GM12878 (cell line): ENCODE data around the gene CAMTA1. TPM values are rescaled to one million over a fixed set of nuclear protein-coding genes. Genes with fewer than 3 reads are reported as not detected.

Experiments used
- ATAC-seq: fragments of 200-7000 bp; cut with Tn5 transposase; 3 replicates; pipeline ENCODE4 v1.9.1; 2020; ENCODE audit warnings: mild to moderate bottlenecking, moderate library complexity
- BruUV-seq: library from RNA; stranded (reverse); fragments of 400-500 nt; replicated peaks from 2 replicates; lab custom pipeline; 2021; lab: Mats Ljungman, UMichigan
- CTCF ChIA-PET: fragments of 300-600 bp; sonication (Branson Sonifier 250); formaldehyde crosslinking; extraction: SDS; loops from one replicate; lab custom pipeline; 2021; ENCODE audit warnings: inconsistent platforms; lab: Yijun Ruan, JAX
- POLR2A ChIA-PET: fragments of 350-600 bp; formaldehyde crosslinking; extraction: SDS; loops from one replicate; lab custom pipeline; 2021; ENCODE audit warnings: inconsistent platforms; lab: Charles Lee
- RAD21 ChIA-PET: fragments of 300-600 bp; sonication (Branson Sonifier 250); formaldehyde crosslinking; loops from one replicate; lab custom pipeline; 2023; ENCODE audit warnings: antibody characterized with exemption; ENCODE audit not compliant: unreplicated experiment; lab: Charles Lee
- SMC1A ChIA-PET: fragments of 300-600 bp; sonication (Branson Sonifier 250); formaldehyde crosslinking; loops from one replicate; lab custom pipeline; 2023; ENCODE audit not compliant: unreplicated experiment, uncharacterized antibody; lab: Charles Lee
- DNase-seq: peaks from one replicate; pipeline ENCODE4 v3.0.0-alpha.2; 2011; ENCODE audit warnings: low read depth, low spot score
- FAIRE-seq: peaks from 3 replicates; lab custom pipeline; 2011; peaks lifted over from hg19 to GRCh38; lab: Jason Lieb, UNC
- H2AFZ ChIP-seq: 2 replicates; pipeline ENCODE4 v1.6.0; 2011; ENCODE audit warnings: low read depth, low read length, control low read depth; ENCODE audit not compliant: control insufficient read depth
- H3K27ac ChIP-seq: 2 replicates; pipeline ENCODE4 v1.5.1; 2011; ENCODE audit warnings: control low read depth; ENCODE audit not compliant: control insufficient read depth, insufficient read depth
- H3K27me3 ChIP-seq, 2 experiments: replicated peaks in 1 of 2; 2 replicates each; pipeline versions ENCODE4 v1.6.0 to v1.6.1; 2011; ENCODE audit warnings: low read length in 1 of 2; ENCODE audit not compliant: control insufficient read depth in 2 of 2, insufficient read depth in 2 of 2
- H3K36me3 ChIP-seq, 2 experiments: 2 replicates each; pipeline ENCODE4 v1.5.1; 2011; ENCODE audit warnings: low read length in 1 of 2; ENCODE audit not compliant: control insufficient read depth in 2 of 2, insufficient read depth in 2 of 2
- H3K4me1 ChIP-seq: 2 replicates; pipeline ENCODE4 v1.6.1; 2011; ENCODE audit warnings: mild to moderate bottlenecking, low read length, moderate library complexity, mixed read lengths; ENCODE audit not compliant: control insufficient read depth, insufficient read depth
- H3K4me2 ChIP-seq: 2 replicates; pipeline ENCODE4 v1.6.0; 2011; ENCODE audit warnings: control low read depth; ENCODE audit not compliant: control insufficient read depth, insufficient read depth
- H3K4me3 ChIP-seq: fragments of 200-600 bp; sonication (generic); 2 replicates; pipeline ENCODE4 v1.5.1; 2016
- H3K79me2 ChIP-seq: 2 replicates; pipeline ENCODE4 v1.6.0; 2011; ENCODE audit warnings: low read length; ENCODE audit not compliant: control insufficient read depth, insufficient read depth
- H3K9ac ChIP-seq: 2 replicates; pipeline ENCODE4 v1.8.0; 2011; ENCODE audit warnings: low read length, control low read depth, mixed read lengths; ENCODE audit not compliant: control insufficient read depth, insufficient read depth
- H3K9me3 ChIP-seq: replicated peaks from 3 replicates; pipeline ENCODE4 v1.5.1; 2011; ENCODE audit warnings: mild to moderate bottlenecking, low read length; ENCODE audit not compliant: control insufficient read depth, insufficient read depth
- H4K20me1 ChIP-seq: 2 replicates; pipeline ENCODE4 v1.6.0; 2011; ENCODE audit not compliant: control insufficient read depth, insufficient read depth
- ASH2L ChIP-seq: fragments of 300-600, 200-600 bp; sonication (generic); IDR thresholded peaks from 2 replicates; pipeline ENCODE4 v1.6.1; 2017; ENCODE audit warnings: low read depth, mild to moderate bottlenecking, borderline replicate concordance
- BCLAF1 ChIP-seq: fragments of 450-650 bp; IDR thresholded peaks from 2 replicates; pipeline ENCODE4 v1.6.1; 2017; ENCODE audit warnings: antibody characterized with exemption, mild to moderate bottlenecking, moderate library complexity
- CBFB ChIP-seq: IDR thresholded peaks from 2 replicates; pipeline ENCODE4 v1.6.1; 2016; ENCODE audit warnings: antibody characterized with exemption, low read depth
- CEBPB ChIP-seq, 2 experiments: fragments of 150-350 bp in 1 of 2; IDR thresholded peaks; 2 replicates each; pipeline ENCODE4 v1.6.1; 2012 to 2014; ENCODE audit warnings: low read depth in 2 of 2, low read length in 2 of 2, borderline replicate concordance in 1 of 2, inconsistent platforms in 1 of 2
- ETV6 ChIP-seq, 2 experiments: fragments of 450-650 bp in 1 of 2; IDR thresholded peaks in 1 of 2; conservative IDR thresholded peaks in 1 of 2; 2 replicates each; pipeline ENCODE4 v1.6.1; 2014; ENCODE audit warnings: antibody characterized with exemption in 1 of 2, borderline replicate concordance in 1 of 2, low read depth in 1 of 2, mild to moderate bottlenecking in 1 of 2, moderate library complexity in 1 of 2
- EZH2 ChIP-seq: IDR thresholded peaks from 2 replicates; pipeline ENCODE4 v1.6.1; 2012; ENCODE audit warnings: low read depth, mild to moderate bottlenecking, control low read depth, inconsistent platforms, low read length, borderline replicate concordance; ENCODE audit not compliant: control insufficient read depth
- GATAD2B ChIP-seq: fragments of 450-650 bp; conservative IDR thresholded peaks from 2 replicates; pipeline ENCODE4 v1.6.1; 2017; ENCODE audit warnings: low read depth, mild to moderate bottlenecking, moderate library complexity
- IKZF2 ChIP-seq, 2 experiments: fragments of 450-650 bp; IDR thresholded peaks; 2 replicates each; pipeline ENCODE4 v1.6.1; 2017; ENCODE audit warnings: mild to moderate bottlenecking in 2 of 2, moderate library complexity in 2 of 2
- IRF5 ChIP-seq: fragments of 450-650 bp; IDR thresholded peaks from 2 replicates; pipeline ENCODE4 v1.6.1; 2017; ENCODE audit warnings: borderline replicate concordance
- RAD51 ChIP-seq: fragments of 450-650 bp; IDR thresholded peaks from 2 replicates; pipeline ENCODE4 v1.6.1; 2016; ENCODE audit warnings: moderate library complexity, mild to moderate bottlenecking, inconsistent platforms
- RFX5 ChIP-seq: IDR thresholded peaks from 2 replicates; pipeline ENCODE4 v1.6.1; 2011; ENCODE audit warnings: low read depth, low read length, improper control_type of control experiment
- SREBF2 ChIP-seq: IDR thresholded peaks from 2 replicates; pipeline ENCODE4 v1.6.1; 2012; ENCODE audit warnings: mild to moderate bottlenecking, low read length
- STAT3 ChIP-seq: IDR thresholded peaks from 2 replicates; pipeline ENCODE4 v1.6.1; 2011; ENCODE audit warnings: low read depth, low read length, improper control_type of control experiment
- ZSCAN29 ChIP-seq: fragments of 450-650 bp; IDR thresholded peaks from 2 replicates; pipeline ENCODE4 v1.6.1; 2017; ENCODE audit warnings: mild to moderate bottlenecking, moderate library complexity
- WGBS: methylation state at CpG from one replicate; pipeline ENCODE4 v1.1.6; 2016; ENCODE audit warnings: low lambda C conversion rate; ENCODE audit not compliant: insufficient replicate concordance, insufficient coverage; ENCODE audit errors: missing lambda C conversion rate; 5-methylcytosine and 5-hydroxymethylcytosine counted together
- in situ Hi-C: fragments of 300-500 bp; cut with MboI; formaldehyde crosslinking; loops from 9 replicates; pipeline ENCODE4 v1.14.3; 2018; ENCODE audit warnings: mixed read lengths
- intact Hi-C: fragments of 100-400 bp; cut with micrococcal nuclease; formaldehyde crosslinking; loops from one replicate; pipeline ENCODE4 v1.14.2; 2022; ENCODE audit not compliant: unreplicated experiment
- polyA plus RNA-seq, 11 experiments: library from polyadenylated mRNA; depleted of rRNA in 4 of 11; unstranded in 6 of 11; stranded (reverse) in 5 of 11; fragments of >200 nt; fragmentation: Nextera tagmentation in 4 of 11; fragmentation: Illumina TruSeq in 1 of 11; extraction: Ambion mirVana in 4 of 11; extraction: Trizol in 1 of 11; gene quantifications; 1 replicate in 1 of 11; 2 replicates in 10 of 11; pipeline versions ENCODE4 v1.2.1 to v1.2.3, GENCODE V29; 2011 to 2016; ENCODE audit warnings: inconsistent platforms in 2 of 11, missing spikeins in 2 of 11, low read depth in 1 of 11
- total RNA-seq, 4 experiments: library from RNA; depleted of rRNA in 3 of 4; stranded (reverse); fragments of >200 nt in 3 of 4; fragmentation: Illumina TruSeq in 1 of 4; extraction: Trizol in 1 of 4; gene quantifications; 2 replicates each; pipeline versions ENCODE4 v1.2.1 to v1.2.3, GENCODE V29; 2013 to 2021
- TF ChIP-seq, protein P1 (sequence below): fragments of 450-650 bp; formaldehyde crosslinking; IDR thresholded peaks from 2 replicates; pipeline ENCODE4 v1.4.0; 2022; ENCODE audit warnings: mild to moderate bottlenecking, moderate library complexity

Gene CAMTA1
- total and polyA plus RNA-seq, 10 of the 15 experiments (the other 5 are each of a cell fraction or from before 2014, with no cell fraction given) = 37.7 to 148 (median 76.4) TPM

GRCh38 chr1:7116001-7116400 lies 330.7 kb downstream of the CAMTA1 start:
- H3K27me3 ChIP-seq = 0 out of 4 replicates have a peak, but pooled peaks cover 0 to 3% of the 10 kb centered on the region in 2 experiments
- H3K4me2 ChIP-seq = no peak overlapping the region
- H3K27ac ChIP-seq = no peak overlapping the region
- no peak for TF ChIP-seq RAD51
- TF ChIP-seq RFX5 = no peak
- TF ChIP-seq ZSCAN29 = no peak
- no peak for TF ChIP-seq GATAD2B
- no peak for TF ChIP-seq EZH2
- no peak for TF ChIP-seq BCLAF1
- no peak for TF ChIP-seq IRF5
- TF ChIP-seq ASH2L = no peak
- TF ChIP-seq, protein P1, sequence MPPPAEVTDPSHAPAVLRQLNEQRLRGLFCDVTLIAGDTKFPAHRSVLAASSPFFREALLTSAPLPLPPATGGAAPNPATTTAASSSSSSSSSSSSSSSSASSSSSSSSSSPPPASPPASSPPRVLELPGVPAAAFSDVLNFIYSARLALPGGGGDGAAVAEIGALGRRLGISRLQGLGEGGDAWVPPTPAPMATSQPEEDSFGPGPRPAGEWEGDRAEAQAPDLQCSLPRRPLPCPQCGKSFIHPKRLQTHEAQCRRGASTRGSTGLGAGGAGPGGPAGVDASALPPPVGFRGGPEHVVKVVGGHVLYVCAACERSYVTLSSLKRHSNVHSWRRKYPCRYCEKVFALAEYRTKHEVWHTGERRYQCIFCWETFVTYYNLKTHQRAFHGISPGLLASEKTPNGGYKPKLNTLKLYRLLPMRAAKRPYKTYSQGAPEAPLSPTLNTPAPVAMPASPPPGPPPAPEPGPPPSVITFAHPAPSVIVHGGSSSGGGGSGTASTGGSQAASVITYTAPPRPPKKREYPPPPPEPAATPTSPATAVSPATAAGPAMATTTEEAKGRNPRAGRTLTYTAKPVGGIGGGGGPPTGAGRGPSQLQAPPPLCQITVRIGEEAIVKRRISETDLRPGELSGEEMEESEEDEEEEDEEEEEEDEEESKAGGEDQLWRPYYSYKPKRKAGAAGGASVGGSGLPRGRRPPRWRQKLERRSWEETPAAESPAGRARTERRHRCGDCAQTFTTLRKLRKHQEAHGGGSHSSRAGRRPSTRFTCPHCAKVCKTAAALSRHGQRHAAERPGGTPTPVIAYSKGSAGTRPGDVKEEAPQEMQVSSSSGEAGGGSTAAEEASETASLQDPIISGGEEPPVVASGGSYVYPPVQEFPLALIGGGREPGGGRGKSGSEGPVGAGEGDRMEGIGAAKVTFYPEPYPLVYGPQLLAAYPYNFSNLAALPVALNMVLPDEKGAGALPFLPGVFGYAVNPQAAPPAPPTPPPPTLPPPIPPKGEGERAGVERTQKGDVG = no peak
- TF ChIP-seq CEBPB (IDR thresholded peaks at IDR 0.05; ENCODE audit: borderline replicate concordance in 1 of 2, low read depth in 2 of 2, low read length in 2 of 2) = no peak
- TF ChIP-seq IKZF2 (IDR thresholded peaks at IDR 0.05) = no peak
- TF ChIP-seq ETV6 (conservative IDR thresholded peaks at IDR 0.05 in 1 of 2, IDR thresholded peaks at IDR 0.05 in 1 of 2; ENCODE audit: borderline replicate concordance in 1 of 2, low read depth in 1 of 2) = no peak
- TF ChIP-seq STAT3 = no peak
- TF ChIP-seq CBFB = no peak
- no peak for TF ChIP-seq SREBF2
- DNase-seq (no peak), FAIRE-seq (no peak), ATAC-seq (no peak)
- no peaks in the 10 kb centered on the region for H3K4me1 ChIP-seq
- no peak overlapping the region for H3K9ac ChIP-seq
- ChIA-PET POLR2A (no interaction called here), RAD21 (no interaction called here), CTCF (no interaction called here), SMC1A (no interaction called here)
- no peak overlapping the region for H2AFZ ChIP-seq
- no peaks in the 10 kb centered on the region for H4K20me1 ChIP-seq
- BruUV-seq = no TSS peak
- H3K4me3 ChIP-seq = no peak overlapping the region
- H3K9me3 ChIP-seq = no peaks in the 10 kb centered on the region; the same call in 2 of the 3 replicates
- intact Hi-C loops = no loop called here
- H3K79me2 ChIP-seq = no peaks in the 10 kb centered on the region
- in situ Hi-C loops = no loop called here
- H3K36me3 ChIP-seq = no peaks in the 10 kb centered on the region
- WGBS = 8% methylated on average over 3 of the region's 3 CpGs
